OCI-LY1 (cell line): ENCODE results near the gene DCDC2B.

ENCODE experiments used
- EZH2 ChIP-seq: fragments of 200-600 bp; sonication (generic), shearing (Covaris generic); IDR thresholded peaks from 2 replicates; pipeline ENCODE4 v1.8.0; 2017; ENCODE audit warnings: borderline replicate concordance, mixed run types, mild to moderate bottlenecking, antibody characterized with exemption, low read length, moderate library complexity, mixed read lengths
- TF ChIP-seq, protein P1 (sequence below): fragments of 200-600 bp; sonication (generic), shearing (Covaris generic); IDR thresholded peaks from 2 replicates; pipeline ENCODE4 v1.5.1; 2017; ENCODE audit warnings: mild to moderate bottlenecking, antibody characterized with exemption, low read length, moderate library complexity, mixed read lengths

DNA sequence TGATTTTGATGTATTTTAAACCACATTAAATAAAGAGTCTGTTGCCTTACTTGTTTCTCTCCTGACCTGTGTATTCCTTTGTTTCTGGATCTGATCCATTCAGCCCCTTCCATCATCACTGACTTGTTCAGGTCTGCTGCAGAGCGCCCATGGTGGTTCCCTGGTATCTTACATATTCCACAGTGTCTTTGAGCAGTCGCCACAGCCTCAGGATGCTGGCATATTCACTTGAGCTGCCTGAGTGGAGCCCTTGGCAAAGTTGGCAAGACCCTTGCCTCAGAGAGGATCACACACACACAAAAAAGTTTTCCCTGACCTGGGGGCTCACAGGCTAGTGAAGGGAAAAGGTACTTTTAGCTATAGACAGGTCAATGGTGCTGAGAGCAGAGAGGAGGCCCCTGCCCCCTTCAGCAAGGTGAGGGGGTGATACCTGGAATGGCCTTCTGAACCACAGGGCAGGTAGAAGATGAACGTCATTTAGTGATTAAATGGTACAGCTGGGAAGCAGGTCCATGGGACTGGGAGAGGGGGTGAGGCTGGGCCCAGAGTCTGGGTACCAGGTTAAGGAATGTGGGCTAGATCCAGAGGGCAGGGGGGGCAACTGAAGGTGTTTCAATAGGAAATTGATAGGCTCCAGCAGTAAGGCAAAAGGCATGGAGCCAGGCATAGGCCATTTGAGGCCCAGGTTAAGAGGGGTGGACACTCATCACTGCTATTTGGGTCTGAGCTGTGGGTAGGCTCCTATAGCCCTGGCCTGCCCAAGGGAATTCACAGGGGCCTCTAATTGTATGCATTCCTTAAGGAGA is 10.4 kb upstream of the DCDC2B start:
- TF ChIP-seq, protein P1, sequence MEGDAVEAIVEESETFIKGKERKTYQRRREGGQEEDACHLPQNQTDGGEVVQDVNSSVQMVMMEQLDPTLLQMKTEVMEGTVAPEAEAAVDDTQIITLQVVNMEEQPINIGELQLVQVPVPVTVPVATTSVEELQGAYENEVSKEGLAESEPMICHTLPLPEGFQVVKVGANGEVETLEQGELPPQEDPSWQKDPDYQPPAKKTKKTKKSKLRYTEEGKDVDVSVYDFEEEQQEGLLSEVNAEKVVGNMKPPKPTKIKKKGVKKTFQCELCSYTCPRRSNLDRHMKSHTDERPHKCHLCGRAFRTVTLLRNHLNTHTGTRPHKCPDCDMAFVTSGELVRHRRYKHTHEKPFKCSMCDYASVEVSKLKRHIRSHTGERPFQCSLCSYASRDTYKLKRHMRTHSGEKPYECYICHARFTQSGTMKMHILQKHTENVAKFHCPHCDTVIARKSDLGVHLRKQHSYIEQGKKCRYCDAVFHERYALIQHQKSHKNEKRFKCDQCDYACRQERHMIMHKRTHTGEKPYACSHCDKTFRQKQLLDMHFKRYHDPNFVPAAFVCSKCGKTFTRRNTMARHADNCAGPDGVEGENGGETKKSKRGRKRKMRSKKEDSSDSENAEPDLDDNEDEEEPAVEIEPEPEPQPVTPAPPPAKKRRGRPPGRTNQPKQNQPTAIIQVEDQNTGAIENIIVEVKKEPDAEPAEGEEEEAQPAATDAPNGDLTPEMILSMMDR, result no peak
- TF ChIP-seq EZH2, result no peak
